Central memory CD8-positive, alpha-beta T cell (primary cell): ENCODE results near the gene COL24A1.

Experiments
- ATAC-seq: fragments of 150-1000 bp; cut with Tn5 transposase; replicated peaks from 2 replicates; pipeline ENCODE4 v1.10.0; 2022; ENCODE audit warnings: mild to moderate bottlenecking, moderate FRiP score, moderate number of reproducible peaks; ENCODE audit not compliant: poor library complexity, severe bottlenecking; ENCODE audit errors: extremely low read depth
- DNase-seq, 2 donors: peaks; one replicate each; pipeline ENCODE4 v3.0.0; 2021; ENCODE audit warnings: low spot score in 2 of 2
- H3K27ac Mint-ChIP-seq: one replicate; pipeline ENCODE4 v1.8.0; 2022; ENCODE audit warnings: low read depth, mild to moderate bottlenecking, moderate library complexity, mixed read lengths
- H3K27me3 Mint-ChIP-seq: one replicate; pipeline ENCODE4 v1.8.0; 2022; ENCODE audit warnings: mixed read lengths
- H3K36me3 Mint-ChIP-seq: one replicate; pipeline ENCODE4 v1.8.0; 2022; ENCODE audit warnings: mild to moderate bottlenecking, moderate library complexity, mixed read lengths; ENCODE audit not compliant: insufficient read depth
- H3K4me1 Mint-ChIP-seq: one replicate; pipeline ENCODE4 v1.8.0; 2022; ENCODE audit warnings: mixed read lengths
- H3K4me3 Mint-ChIP-seq: one replicate; pipeline ENCODE4 v1.8.0; 2022; ENCODE audit warnings: mild to moderate bottlenecking, moderate library complexity, mixed read lengths
- H3K9me3 Mint-ChIP-seq: one replicate; pipeline ENCODE4 v1.8.0; 2022; ENCODE audit warnings: mixed read lengths

COL24A1 gene

DNA sequence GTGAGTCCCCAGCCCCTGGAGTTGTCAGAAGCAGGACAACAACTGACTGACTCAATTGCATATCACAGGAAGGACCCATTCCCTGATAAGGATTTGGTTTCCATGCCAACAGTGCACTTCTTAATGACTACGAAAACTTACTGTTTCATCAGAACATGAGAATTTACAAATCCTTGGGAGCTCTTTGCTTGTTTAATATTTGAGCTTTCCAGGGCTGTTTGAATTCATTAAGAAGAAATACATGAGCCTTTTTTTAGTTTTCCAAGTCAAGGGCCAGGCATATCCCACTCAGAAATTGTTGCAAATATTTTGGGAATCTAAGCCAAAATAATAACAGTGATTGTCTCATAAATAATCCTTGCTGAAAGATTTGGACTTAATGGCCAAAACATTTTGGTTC is 27.2 kb upstream of the COL24A1 start:
- Mint-ChIP-seq H3K9me3 (no peaks in the 10 kb centered on the region), H3K36me3 (no peaks in the 10 kb centered on the region), H3K27ac (no peak overlapping the region), H3K4me3 (no peak overlapping the region), H3K4me1 (no peaks in the 10 kb centered on the region), H3K27me3 (no peaks in the 10 kb centered on the region)
- no peak for DNase-seq
- no peak for ATAC-seq

DNA sequence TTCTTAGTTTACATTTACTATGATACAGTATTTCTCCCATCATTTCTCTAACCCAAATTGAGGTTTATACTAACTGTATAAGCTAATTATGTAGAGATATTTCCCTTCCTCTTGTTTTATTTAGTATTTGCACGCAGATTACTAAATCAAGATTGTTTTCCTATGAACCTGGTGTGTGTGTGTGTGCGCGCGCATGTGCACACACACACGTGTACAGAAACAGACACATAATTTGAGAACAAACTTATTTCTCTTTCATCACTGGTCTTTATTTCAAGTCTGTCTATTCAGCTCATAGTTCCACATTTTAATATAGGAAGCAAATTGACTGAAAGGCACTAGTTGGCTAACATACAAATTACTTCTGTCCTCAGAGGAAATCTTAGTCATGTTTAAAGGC is 19.7 kb upstream of the COL24A1 start:
- no peaks in the 10 kb centered on the region for H3K9me3 Mint-ChIP-seq

DNA sequence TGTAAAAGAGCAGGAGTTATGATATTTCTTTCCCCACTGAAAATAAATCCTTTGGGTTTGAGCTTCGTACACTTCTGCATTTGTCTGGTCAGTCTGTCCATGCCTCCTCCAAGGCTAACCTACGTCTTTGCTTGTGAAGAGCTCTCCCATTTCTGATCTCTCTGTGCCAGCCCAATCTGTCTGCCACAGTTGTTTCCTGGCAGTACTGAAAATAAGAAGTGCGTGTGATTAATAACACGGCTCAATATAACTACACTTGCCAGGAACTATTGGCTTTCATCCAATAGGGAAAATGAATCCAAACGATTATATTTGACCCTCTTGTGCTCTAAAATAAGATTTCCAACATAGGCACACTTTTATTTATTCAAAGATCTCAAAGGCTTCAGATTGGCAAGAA is 19.2 kb upstream of the COL24A1 start:
- DNase-seq (no peak), ATAC-seq (no peak)
- peaks cover 7% of the 10 kb centered on the region for H3K27me3 Mint-ChIP-seq
- no peaks in the 10 kb centered on the region for H3K9me3 Mint-ChIP-seq
- H3K4me1 Mint-ChIP-seq: no peaks in the 10 kb centered on the region
- no peaks in the 10 kb centered on the region for H3K36me3 Mint-ChIP-seq
- no peak overlapping the region for H3K4me3 Mint-ChIP-seq
- no peak overlapping the region for H3K27ac Mint-ChIP-seq

More for the DNA sequence above, 19.7 kb upstream of the COL24A1 start:
- DNase-seq (no peak), ATAC-seq (no peak)
- Mint-ChIP-seq H3K4me3 (no peak overlapping the region), H3K27me3 (peaks cover 7% of the 10 kb centered on the region), H3K36me3 (no peaks in the 10 kb centered on the region), H3K27ac (no peak overlapping the region), H3K4me1 (no peaks in the 10 kb centered on the region)

DNA sequence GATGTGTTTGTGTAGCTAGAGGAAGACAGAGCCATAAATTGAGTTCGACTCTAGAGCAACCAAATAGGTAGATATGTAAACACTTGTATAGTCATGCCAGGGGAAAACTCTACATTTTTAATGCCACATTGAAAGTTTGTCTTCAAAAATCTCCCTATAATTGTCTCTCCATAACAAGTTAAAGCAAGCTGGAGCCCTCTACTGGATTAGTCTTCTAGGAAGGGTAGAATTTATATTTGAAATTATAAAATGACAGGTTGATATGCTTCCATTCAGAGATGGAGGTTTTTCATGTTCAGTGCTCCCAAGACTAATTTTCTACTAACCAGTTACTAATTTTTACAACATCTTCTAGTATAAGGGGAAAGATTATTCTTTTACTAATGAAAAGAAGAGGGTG is 13.1 kb upstream of the COL24A1 start:
- ATAC-seq (no peak), DNase-seq (no peak)
- Mint-ChIP-seq H3K27ac (no peak overlapping the region), H3K4me3 (no peak overlapping the region), H3K36me3 (no peaks in the 10 kb centered on the region), H3K27me3 (no peaks in the 10 kb centered on the region), H3K9me3 (peaks cover 6% of the 10 kb centered on the region), H3K4me1 (no peaks in the 10 kb centered on the region)

DNA sequence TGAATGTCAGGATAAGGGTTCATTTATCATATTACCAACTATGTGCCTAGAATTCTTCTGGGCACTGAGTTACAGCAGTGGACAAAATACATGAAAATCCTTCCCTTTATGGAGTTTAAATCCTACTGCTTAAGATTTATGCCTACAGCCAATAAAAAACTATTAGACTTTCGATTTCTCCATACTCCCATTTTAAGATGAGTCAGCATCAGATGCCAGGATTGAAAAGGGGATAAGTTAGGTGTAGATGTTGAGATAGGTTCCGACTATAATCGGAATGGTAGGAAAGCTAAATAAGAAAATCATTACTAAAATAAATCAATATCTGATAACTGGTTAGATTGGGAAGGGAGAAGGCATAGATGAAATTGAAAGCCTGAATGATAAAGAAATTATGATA is 3.2 kb upstream of the COL24A1 start:
- H3K36me3 Mint-ChIP-seq: no peaks in the 10 kb centered on the region
- ATAC-seq (no peak), DNase-seq (no peak)
- H3K27me3 Mint-ChIP-seq: peaks cover 16% of the 10 kb centered on the region
- no peak overlapping the region for H3K27ac Mint-ChIP-seq
- H3K9me3 Mint-ChIP-seq: peaks cover 8% of the 10 kb centered on the region
- H3K4me1 Mint-ChIP-seq: no peaks in the 10 kb centered on the region
- H3K4me3 Mint-ChIP-seq: no peak overlapping the region

DNA sequence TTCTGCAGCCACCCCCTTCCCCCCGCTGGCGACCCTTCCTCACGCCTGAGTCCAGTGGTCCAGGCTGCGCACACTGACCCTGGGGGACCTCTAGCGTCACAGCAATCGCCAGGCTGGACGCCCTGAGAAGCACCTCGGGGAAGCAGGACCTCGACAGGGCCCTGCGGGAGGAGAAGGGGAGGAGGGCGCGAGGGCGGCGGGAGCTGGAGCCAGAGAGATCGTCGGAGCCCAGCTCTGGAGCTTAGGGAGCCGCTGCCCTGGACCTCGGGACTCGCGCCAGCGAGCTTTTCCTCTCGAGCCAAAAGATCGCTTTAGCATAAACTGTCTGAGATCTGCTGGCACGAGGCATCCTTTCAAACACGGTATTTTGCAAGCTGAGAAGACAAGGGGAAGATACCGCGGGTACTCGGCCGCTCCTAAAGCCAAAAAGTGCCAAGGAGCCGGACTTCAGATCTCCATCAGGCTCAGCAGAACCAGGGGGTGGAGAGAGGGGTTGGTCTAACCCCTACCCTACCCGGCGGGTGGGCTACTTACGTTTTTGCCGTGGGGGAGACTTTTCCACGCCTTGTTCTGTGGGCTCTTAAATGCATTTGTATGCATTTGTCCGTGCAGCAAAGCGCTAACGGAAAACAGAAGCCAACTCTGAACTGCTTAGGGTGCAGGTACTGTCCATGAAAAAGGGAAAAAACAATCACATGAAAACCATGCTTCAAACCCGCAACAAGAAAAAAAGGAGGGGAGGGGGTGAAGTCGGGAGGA is 586 bp downstream of the COL24A1 start:
- Mint-ChIP-seq H3K9me3 (peaks cover 8% of the 10 kb centered on the region), H3K4me3 (no peak overlapping the region), H3K27me3 (peaks cover 25% of the 10 kb centered on the region), H3K4me1 (no peaks in the 10 kb centered on the region), H3K27ac (no peak overlapping the region), H3K36me3 (no peaks in the 10 kb centered on the region)
- no peak for ATAC-seq
- DNase-seq: no peak

DNA sequence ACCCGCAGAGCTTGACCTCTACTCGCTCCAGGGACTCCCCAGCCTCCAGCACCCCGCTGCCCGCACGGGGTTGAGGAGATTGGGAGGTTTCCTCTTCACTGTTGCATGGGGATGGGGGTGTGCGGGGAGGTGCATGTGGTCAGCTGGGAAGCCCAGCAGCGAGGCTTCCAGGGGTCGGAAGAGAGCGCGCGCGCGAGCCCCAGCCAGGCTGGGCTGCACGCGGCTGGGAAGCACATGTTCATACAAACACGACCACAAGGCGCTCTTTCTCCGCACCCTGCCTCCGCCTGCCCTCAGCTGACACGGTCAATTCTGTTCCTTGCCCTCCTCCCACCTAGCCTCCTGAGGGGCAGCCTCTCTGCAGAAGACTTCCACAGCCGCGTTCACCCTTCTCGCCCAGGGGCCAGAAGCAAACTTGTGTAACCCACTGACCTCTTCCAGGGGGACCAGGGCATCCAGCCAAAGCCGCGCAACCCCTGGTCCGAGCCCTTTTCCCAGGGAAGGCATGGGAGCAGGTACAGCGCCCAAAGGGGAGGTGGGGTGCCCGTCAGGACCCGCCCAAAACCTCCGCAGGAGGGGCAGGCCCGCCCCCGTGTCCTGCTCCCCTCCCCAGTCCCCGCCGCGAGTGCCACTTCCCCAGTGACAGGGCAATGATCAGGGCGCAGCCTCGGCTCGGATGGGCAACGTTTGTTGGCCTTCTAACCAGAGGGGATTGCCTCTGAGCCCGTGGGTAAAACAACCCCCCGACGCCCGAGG is 1.3 kb downstream of the COL24A1 start:
- H3K27ac Mint-ChIP-seq: no peak overlapping the region
- H3K4me3 Mint-ChIP-seq: no peak overlapping the region
- H3K36me3 Mint-ChIP-seq: no peaks in the 10 kb centered on the region
- H3K27me3 Mint-ChIP-seq: peaks cover 25% of the 10 kb centered on the region
- no peaks in the 10 kb centered on the region for H3K4me1 Mint-ChIP-seq
- DNase-seq: no peak
- no peak for ATAC-seq
- peaks cover 8% of the 10 kb centered on the region for H3K9me3 Mint-ChIP-seq

DNA sequence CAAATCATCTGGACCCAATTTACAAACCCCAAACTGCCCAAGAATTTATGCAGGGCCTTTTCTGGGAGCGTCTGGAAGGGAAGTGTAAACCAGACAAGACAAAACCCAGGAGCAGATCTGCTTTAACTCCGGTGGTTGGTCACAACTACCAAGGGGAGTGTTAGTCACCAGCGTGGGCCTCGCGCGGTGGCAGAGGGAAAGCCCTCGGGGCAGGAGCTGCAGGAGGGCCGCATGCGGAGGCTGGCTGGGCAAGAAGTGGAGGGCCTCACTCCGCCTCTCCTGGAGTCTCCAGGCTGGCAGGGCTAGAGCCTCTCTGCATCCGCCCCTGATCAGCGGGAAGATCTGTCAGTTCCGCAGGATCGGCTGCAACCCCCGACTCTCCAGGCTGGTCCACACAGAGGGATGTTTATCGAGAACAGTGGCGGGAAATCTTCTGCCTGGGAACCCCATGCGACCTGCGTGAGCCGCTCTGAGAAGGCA is 2.0 kb downstream of the COL24A1 start:
- ATAC-seq: no peak
- H3K27me3 Mint-ChIP-seq: peaks cover 25% of the 10 kb centered on the region
- no peak overlapping the region for H3K27ac Mint-ChIP-seq
- no peak for DNase-seq
- no peak overlapping the region for H3K4me3 Mint-ChIP-seq
- no peaks in the 10 kb centered on the region for H3K4me1 Mint-ChIP-seq
- no peaks in the 10 kb centered on the region for H3K36me3 Mint-ChIP-seq
- H3K9me3 Mint-ChIP-seq: peaks cover 8% of the 10 kb centered on the region

DNA sequence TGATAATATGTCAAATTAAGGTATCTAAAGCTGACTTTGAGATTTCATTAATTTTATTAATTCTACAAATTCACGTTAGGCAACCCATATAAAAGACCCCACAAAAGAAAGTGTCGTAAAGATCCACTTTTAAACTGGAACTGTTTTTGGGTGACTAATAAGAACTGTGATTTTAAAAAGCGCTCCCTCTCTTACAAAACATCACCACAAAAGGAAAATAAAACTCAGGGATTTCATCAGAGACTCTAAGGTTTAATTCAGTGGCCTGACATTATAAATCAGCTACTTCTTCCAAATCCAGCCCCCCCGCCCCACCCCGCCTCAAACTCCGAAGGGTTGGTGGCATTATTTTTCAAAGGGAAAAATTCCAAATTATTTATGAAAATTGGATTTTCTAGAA is 2.7 kb downstream of the COL24A1 start:
- H3K27me3 Mint-ChIP-seq: peaks cover 25% of the 10 kb centered on the region
- H3K4me3 Mint-ChIP-seq: no peak overlapping the region
- no peaks in the 10 kb centered on the region for H3K4me1 Mint-ChIP-seq
- H3K9me3 Mint-ChIP-seq: peaks cover 8% of the 10 kb centered on the region
- no peak overlapping the region for H3K27ac Mint-ChIP-seq
- ATAC-seq: no peak
- H3K36me3 Mint-ChIP-seq: no peaks in the 10 kb centered on the region
- DNase-seq: no peak

DNA sequence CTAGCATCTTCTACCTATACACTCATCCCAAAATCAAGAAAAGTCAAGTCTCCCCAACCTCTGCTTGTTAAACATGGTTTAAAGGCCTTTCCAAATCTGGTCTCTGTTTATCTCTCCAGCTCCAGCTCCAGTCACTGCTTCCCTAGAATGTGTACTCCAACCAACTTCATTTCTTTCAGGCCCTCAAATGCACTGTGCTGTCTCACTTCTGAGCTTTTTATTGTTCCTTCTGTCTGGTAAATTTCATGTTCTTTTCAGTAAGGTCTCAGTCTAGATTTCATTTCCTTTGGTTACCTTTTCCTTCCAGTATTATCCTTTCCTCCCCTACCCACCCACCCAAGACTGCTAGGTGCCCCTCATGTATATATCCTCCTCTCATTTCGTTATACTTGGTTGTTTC is 3.7 kb downstream of the COL24A1 start:
- Mint-ChIP-seq H3K36me3 (no peaks in the 10 kb centered on the region), H3K9me3 (peaks cover 8% of the 10 kb centered on the region), H3K27ac (no peak overlapping the region), H3K27me3 (peaks cover 24% of the 10 kb centered on the region), H3K4me3 (no peak overlapping the region), H3K4me1 (no peaks in the 10 kb centered on the region)
- ATAC-seq: no peak
- DNase-seq: no peak

DNA sequence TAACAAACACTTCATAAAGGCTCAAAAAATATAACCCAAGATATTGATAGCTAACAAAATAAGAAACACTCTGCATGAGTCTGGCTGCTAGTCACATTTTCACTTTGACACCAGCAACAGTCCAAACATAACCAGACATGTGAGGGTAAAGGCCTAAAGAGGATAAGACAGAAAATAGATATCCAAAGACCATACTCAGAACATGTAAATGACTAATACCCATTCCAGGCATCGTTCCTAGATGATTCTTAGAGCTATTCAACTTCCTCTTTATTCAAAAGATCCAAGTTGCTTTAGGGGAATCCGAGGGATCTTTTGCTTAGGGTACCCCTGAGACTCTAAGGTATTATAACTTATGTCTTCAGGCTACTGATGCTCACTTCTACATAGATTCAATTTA is 5.1 kb downstream of the COL24A1 start:
- H3K36me3 Mint-ChIP-seq: no peaks in the 10 kb centered on the region
- no peak overlapping the region for H3K4me3 Mint-ChIP-seq
- no peak for ATAC-seq
- no peak for DNase-seq
- H3K4me1 Mint-ChIP-seq: no peaks in the 10 kb centered on the region
- H3K9me3 Mint-ChIP-seq: no peaks in the 10 kb centered on the region
- H3K27ac Mint-ChIP-seq: no peak overlapping the region
- peaks cover 11% of the 10 kb centered on the region for H3K27me3 Mint-ChIP-seq

DNA sequence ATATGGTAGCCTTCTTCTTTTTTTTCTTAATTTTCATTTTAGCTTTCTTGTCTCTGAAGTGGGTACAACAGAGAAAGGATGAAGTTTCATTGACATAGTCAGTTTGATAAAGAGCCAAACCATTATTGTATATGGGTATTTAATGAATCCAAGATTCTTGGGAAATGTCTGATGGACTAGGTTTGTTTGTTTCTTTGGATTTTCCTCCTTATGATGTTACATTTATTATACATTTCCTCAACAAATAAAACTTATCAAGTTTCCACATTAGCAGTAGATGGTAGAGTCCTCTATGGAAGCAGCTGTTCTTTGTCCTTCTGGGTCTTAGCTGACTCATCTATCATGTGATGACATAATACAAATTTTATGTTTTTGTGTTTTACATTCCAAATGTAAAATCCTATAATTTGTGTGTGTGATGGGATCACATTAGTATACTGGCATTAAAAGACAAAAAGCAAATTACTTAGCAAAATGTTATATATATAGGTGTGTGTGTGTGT is 6.0 kb downstream of the COL24A1 start:
- Mint-ChIP-seq H3K27me3 (peaks cover 11% of the 10 kb centered on the region), H3K36me3 (no peaks in the 10 kb centered on the region)

DNA sequence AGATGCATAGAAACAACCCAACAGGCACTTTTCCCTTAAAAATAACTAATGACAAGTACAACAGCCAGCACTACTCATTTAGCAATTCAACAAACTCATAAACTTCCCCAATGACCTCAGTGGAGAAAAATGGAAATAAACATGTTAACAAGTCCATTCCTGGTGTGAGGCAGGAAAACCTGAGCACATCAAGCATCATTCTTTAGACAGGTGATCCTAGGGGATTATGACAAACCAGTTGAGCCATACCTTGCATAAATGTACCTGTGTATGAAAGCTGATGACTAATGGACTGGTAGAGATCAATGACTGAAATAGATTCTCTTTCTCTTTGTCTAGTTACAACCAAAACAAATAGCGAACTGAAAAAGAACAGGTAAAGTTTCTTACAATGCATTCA is 7.0 kb downstream of the COL24A1 start:
- no peak overlapping the region for H3K27ac Mint-ChIP-seq
- DNase-seq (no peak), ATAC-seq (no peak)
- no peaks in the 10 kb centered on the region for H3K4me1 Mint-ChIP-seq
- no peaks in the 10 kb centered on the region for H3K36me3 Mint-ChIP-seq
- H3K27me3 Mint-ChIP-seq: peaks cover 7% of the 10 kb centered on the region
- no peak overlapping the region for H3K4me3 Mint-ChIP-seq
- no peaks in the 10 kb centered on the region for H3K9me3 Mint-ChIP-seq

More for the DNA sequence above, 6.0 kb downstream of the COL24A1 start:
- ATAC-seq: no peak
- H3K9me3 Mint-ChIP-seq: no peaks in the 10 kb centered on the region
- no peak overlapping the region for H3K4me3 Mint-ChIP-seq
- no peaks in the 10 kb centered on the region for H3K4me1 Mint-ChIP-seq
- H3K27ac Mint-ChIP-seq: no peak overlapping the region
- DNase-seq: no peak
